Measurements from ENCODE around the gene EGF.

DNA sequence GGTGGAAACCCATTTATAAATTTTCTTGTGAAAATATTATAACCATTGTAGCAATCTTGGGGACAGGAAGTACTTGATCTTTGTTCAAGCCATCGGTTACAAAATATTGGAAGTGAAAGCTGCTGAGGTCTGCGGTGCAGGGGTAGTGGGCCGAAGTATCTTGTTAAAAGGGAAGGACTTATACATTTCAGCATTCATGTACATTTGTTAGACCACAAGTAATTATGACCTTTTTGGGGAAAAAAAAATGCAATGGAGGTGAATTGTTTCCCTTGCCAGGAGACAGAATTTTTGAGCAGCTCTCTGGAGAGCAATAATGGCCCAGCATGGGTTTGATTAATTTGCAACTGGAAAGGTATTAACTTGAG is 121.3 kb downstream of the EGF start:
- TF ChIP-seq, protein P1, sequence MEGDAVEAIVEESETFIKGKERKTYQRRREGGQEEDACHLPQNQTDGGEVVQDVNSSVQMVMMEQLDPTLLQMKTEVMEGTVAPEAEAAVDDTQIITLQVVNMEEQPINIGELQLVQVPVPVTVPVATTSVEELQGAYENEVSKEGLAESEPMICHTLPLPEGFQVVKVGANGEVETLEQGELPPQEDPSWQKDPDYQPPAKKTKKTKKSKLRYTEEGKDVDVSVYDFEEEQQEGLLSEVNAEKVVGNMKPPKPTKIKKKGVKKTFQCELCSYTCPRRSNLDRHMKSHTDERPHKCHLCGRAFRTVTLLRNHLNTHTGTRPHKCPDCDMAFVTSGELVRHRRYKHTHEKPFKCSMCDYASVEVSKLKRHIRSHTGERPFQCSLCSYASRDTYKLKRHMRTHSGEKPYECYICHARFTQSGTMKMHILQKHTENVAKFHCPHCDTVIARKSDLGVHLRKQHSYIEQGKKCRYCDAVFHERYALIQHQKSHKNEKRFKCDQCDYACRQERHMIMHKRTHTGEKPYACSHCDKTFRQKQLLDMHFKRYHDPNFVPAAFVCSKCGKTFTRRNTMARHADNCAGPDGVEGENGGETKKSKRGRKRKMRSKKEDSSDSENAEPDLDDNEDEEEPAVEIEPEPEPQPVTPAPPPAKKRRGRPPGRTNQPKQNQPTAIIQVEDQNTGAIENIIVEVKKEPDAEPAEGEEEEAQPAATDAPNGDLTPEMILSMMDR (IDR thresholded peaks at IDR 0.05): no peak
- no peak for TF ChIP-seq POLR2A (IDR thresholded peaks at IDR 0.05)

Measured in heart left ventricle (tissue), 13 donors.